K562 (cell line): ENCODE data around the gene LZTS2. TPM values are rescaled to one million over a fixed set of nuclear protein-coding genes. Genes with fewer than 3 reads are reported as not detected.

Experiments used
- ATAC-seq: fragments of 200-7000 bp; cut with Tn5 transposase; 3 replicates; pipeline ENCODE4 v1.9.1; 2020; ENCODE audit warnings: moderate library complexity
- BruUV-seq: library from RNA; stranded (reverse); fragments of 400-500 nt; replicated peaks from 2 replicates; lab custom pipeline; 2021; lab: Mats Ljungman, UMichigan
- CTCF ChIA-PET: fragments of 300-600 bp; formaldehyde crosslinking; extraction: SDS; loops from one replicate; lab custom pipeline; 2021; ENCODE audit warnings: low intra/inter-chr PET ratio; lab: Yijun Ruan, JAX
- POLR2A ChIA-PET: fragments of 300-600, 350-650 bp; sonication (Branson Sonifier 250); formaldehyde crosslinking; extraction: SDS; loops from one replicate; lab custom pipeline; 2021; ENCODE audit warnings: antibody characterized with exemption, inconsistent platforms; lab: Yijun Ruan, JAX
- DNase-seq, 4 experiments: peaks; one replicate each; pipeline versions ENCODE4 v3.0.0 to v3.0.0-alpha.2; 2011 to 2018; ENCODE audit warnings: low spot score in 3 of 4, mixed read lengths in 3 of 4; ENCODE audit errors: extremely low read depth in 1 of 4
- FAIRE-seq: peaks from 2 replicates; lab custom pipeline; 2011; peaks lifted over from hg19 to GRCh38; lab: Jason Lieb, UNC
- H2AFZ ChIP-seq: 2 replicates; pipeline ENCODE4 v1.6.0; 2011; ENCODE audit warnings: low read depth, low read length, control low read depth, inconsistent platforms
- H3K27ac ChIP-seq: fragments of 200-600 bp; 3 replicates; pipeline ENCODE4 v1.8.0; 2011; ENCODE audit warnings: low read depth, mild to moderate bottlenecking, control low read depth, inconsistent platforms, low read length, moderate library complexity, mixed read lengths; ENCODE audit errors: extremely low read depth
- H3K27me3 ChIP-seq, 2 experiments: fragments of 300-600 bp in 1 of 2; 2 replicates in 1 of 2; 3 replicates in 1 of 2; pipeline versions ENCODE4 v1.6.0 to v1.8.0; 2011; ENCODE audit warnings: inconsistent platforms in 2 of 2, low read length in 2 of 2, mild to moderate bottlenecking in 1 of 2, mixed read lengths in 1 of 2, moderate library complexity in 1 of 2; ENCODE audit not compliant: control insufficient read depth in 2 of 2, insufficient read depth in 2 of 2
- H3K36me3 ChIP-seq: fragments of 300-600 bp; 3 replicates; pipeline ENCODE4 v1.8.0; 2011; ENCODE audit warnings: mild to moderate bottlenecking, low read length, inconsistent platforms; ENCODE audit not compliant: control insufficient read depth, insufficient read depth
- H3K4me1 ChIP-seq, 2 experiments: fragments of 200-600 bp in 1 of 2; replicated peaks in 1 of 2; 2 replicates in 1 of 2; 3 replicates in 1 of 2; pipeline versions ENCODE4 v1.5.1 to v1.8.0; 2011; ENCODE audit warnings: inconsistent platforms in 2 of 2, low read length in 2 of 2, mild to moderate bottlenecking in 1 of 2, mixed read lengths in 1 of 2, moderate library complexity in 1 of 2; ENCODE audit not compliant: control insufficient read depth in 2 of 2, insufficient read depth in 2 of 2
- H3K4me2 ChIP-seq: 2 replicates; pipeline ENCODE4 v1.6.1; 2011; ENCODE audit warnings: low read length, control low read depth, inconsistent platforms, mixed read lengths; ENCODE audit not compliant: insufficient read depth
- H3K4me3 ChIP-seq: fragments of 200-600 bp; sonication (generic), shearing (Covaris generic); 2 replicates; pipeline ENCODE4 v1.5.1; 2016; ENCODE audit warnings: control low read depth, inconsistent platforms
- H3K79me2 ChIP-seq: fragments of 200-600 bp; 3 replicates; pipeline ENCODE4 v1.8.0; 2011; ENCODE audit warnings: low read length, inconsistent platforms; ENCODE audit not compliant: control insufficient read depth, insufficient read depth
- H3K9ac ChIP-seq, 2 experiments: 2 replicates each; pipeline versions ENCODE4 v1.6.0 to v1.6.1; 2011; ENCODE audit warnings: low read depth in 2 of 2, low read length in 2 of 2, control low read depth in 1 of 2, inconsistent platforms in 1 of 2, mild to moderate bottlenecking in 1 of 2, mixed read lengths in 1 of 2; ENCODE audit not compliant: insufficient read depth in 1 of 2
- H3K9me1 ChIP-seq: one replicate; pipeline ENCODE4 v1.6.0; 2011; ENCODE audit warnings: inconsistent platforms, mild to moderate bottlenecking, low read length, moderate library complexity; ENCODE audit not compliant: control insufficient read depth, insufficient read depth
- H3K9me3 ChIP-seq: replicated peaks from 2 replicates; pipeline ENCODE4 v1.5.1; 2011; ENCODE audit warnings: low read depth, low read length, inconsistent platforms; ENCODE audit not compliant: control insufficient read depth, insufficient read depth
- H4K20me1 ChIP-seq: replicated peaks from 2 replicates; pipeline ENCODE4 v1.6.1; 2011; ENCODE audit warnings: low read length, inconsistent platforms, mixed read lengths; ENCODE audit not compliant: control insufficient read depth, insufficient read depth
- ARID2 ChIP-seq: fragments of 450-650 bp; IDR thresholded peaks from 2 replicates; pipeline ENCODE4 v1.6.1; 2017; ENCODE audit warnings: antibody characterized with exemption, mild to moderate bottlenecking
- ATF7 ChIP-seq: fragments of 450-650 bp; IDR thresholded peaks from 2 replicates; pipeline ENCODE4 v1.7.1; 2014; ENCODE audit warnings: mild to moderate bottlenecking, moderate library complexity
- CBFA2T3 ChIP-seq: fragments of 450-650 bp; IDR thresholded peaks from 2 replicates; pipeline ENCODE4 v1.6.1; 2017
- CREB5 ChIP-seq: fragments of 250-450 bp; sonication (Bioruptor Pico); IDR thresholded peaks from 2 replicates; pipeline ENCODE4 v1.5.0; 2020; ENCODE audit warnings: mild to moderate bottlenecking
- E2F3 ChIP-seq: fragments of 250-450 bp; sonication (Bioruptor Pico); IDR thresholded peaks from 2 replicates; pipeline ENCODE4 v1.4.0; 2020; ENCODE audit warnings: mild to moderate bottlenecking
- GABPB2 ChIP-seq: fragments of 250-450 bp; sonication (Bioruptor Pico); conservative IDR thresholded peaks from 2 replicates; pipeline ENCODE4 v1.5.1; 2021; ENCODE audit warnings: mild to moderate bottlenecking
- NBN ChIP-seq: fragments of 450-650 bp; IDR thresholded peaks from 2 replicates; pipeline ENCODE4 v1.6.1; 2016; ENCODE audit warnings: low read depth, mild to moderate bottlenecking
- RERE ChIP-seq: sonication (generic); formaldehyde crosslinking; IDR thresholded peaks from 2 replicates; pipeline ENCODE4 v1.8.0; 2023; ENCODE audit warnings: missing genetic modification reagents, mild to moderate bottlenecking, borderline replicate concordance
- SP2 ChIP-seq: IDR thresholded peaks from 2 replicates; pipeline ENCODE4 v1.6.1; 2011; ENCODE audit warnings: mild to moderate bottlenecking, low read depth, low read length, moderate library complexity; ENCODE audit not compliant: poor library complexity, severe bottlenecking; ENCODE audit errors: extremely low read depth
- STAG1 ChIP-seq: sonication (generic); formaldehyde crosslinking; IDR thresholded peaks from 2 replicates; pipeline ENCODE4 v1.5.0; 2020; ENCODE audit warnings: missing genetic modification reagents, borderline replicate concordance
- UBTF ChIP-seq, 2 experiments: IDR thresholded peaks; 2 replicates each; pipeline ENCODE4 v1.6.1; 2012; ENCODE audit warnings: improper control_type of control experiment in 2 of 2, low read depth in 2 of 2, low read length in 2 of 2, borderline replicate concordance in 1 of 2
- ZNF121 ChIP-seq: sonication (generic); formaldehyde crosslinking; conservative IDR thresholded peaks from 2 replicates; pipeline ENCODE4 v1.8.0; 2022; ENCODE audit warnings: missing genetic modification reagents
- WGBS: fragments of 100-300 bp; shearing (Covaris generic); methylation state at CpG from one replicate; pipeline ENCODE4 v1.1.6; 2016; ENCODE audit warnings: low coverage, mixed read lengths; ENCODE audit not compliant: insufficient coverage; ENCODE audit errors: missing lambda C conversion rate; 5-methylcytosine and 5-hydroxymethylcytosine counted together
- in situ Hi-C: fragments of 300-500 bp; cut with MboI; formaldehyde crosslinking; loops from 4 replicates; pipeline ENCODE4 v1.15.0; 2018; ENCODE audit warnings: inconsistent platforms, mixed read lengths
- intact Hi-C: fragments of 100-400 bp; cut with micrococcal nuclease; formaldehyde crosslinking; loops from 2 replicates; pipeline ENCODE4 v1.14.2; 2022
- polyA plus RNA-seq, 8 experiments: library from polyadenylated mRNA; depleted of rRNA in 4 of 8; stranded (reverse) in 5 of 8; unstranded in 3 of 8; fragments of >200 nt; fragmentation: Nextera tagmentation in 2 of 8; fragmentation: Illumina TruSeq in 1 of 8; extraction: Ambion mirVana in 2 of 8; extraction: Trizol in 1 of 8; gene quantifications; 2 replicates each; pipeline versions ENCODE4 v1.2.1 to v1.2.3, GENCODE V29; 2011 to 2014; ENCODE audit warnings: inconsistent platforms in 1 of 8, missing spikeins in 1 of 8
- total RNA-seq, 7 experiments: library from RNA; depleted of rRNA in 6 of 7; stranded (reverse); fragments of >200 nt in 6 of 7; fragmentation: Illumina TruSeq in 2 of 7; extraction: Trizol in 2 of 7; gene quantifications; 2 replicates each; pipeline versions ENCODE4 v1.2.1 to v1.2.3, GENCODE V29; 2011 to 2021; ENCODE audit warnings: low replicate concordance in 1 of 7

Gene LZTS2
- total and polyA plus RNA-seq, 9 of the 15 experiments (the other 6 are each of a cell fraction or from before 2014, with no cell fraction given): 0.23 to 42.5 (median 14.7) TPM

- TF ChIP-seq GABPB2 (CRISPR knock-in tag): no peak
- TF ChIP-seq E2F3 (CRISPR knock-in tag): no peak
- TF ChIP-seq CREB5 (CRISPR knock-in tag): no peak
- no peak for TF ChIP-seq ARID2
- no peak for TF ChIP-seq SP2
- no peak for TF ChIP-seq CBFA2T3
- TF ChIP-seq ATF7: no peak
- TF ChIP-seq NBN: no peak
- no peak for TF ChIP-seq UBTF (IDR thresholded peaks at IDR 0.05; ENCODE audit: borderline replicate concordance in 1 of 2, low read depth in 2 of 2, low read length in 2 of 2)
- no peak for TF ChIP-seq RERE (CRISPR knock-in tag)
- no peak for TF ChIP-seq STAG1 (CRISPR knock-in tag)
- no peak for TF ChIP-seq ZNF121 (CRISPR knock-in tag)
- TF ChIP-seq, all 486 proteins: peak for 0
- peaks cover 18% of the 10 kb centered on the region; the same call in 2 of the 3 replicates for H3K36me3 ChIP-seq
- H3K27me3 ChIP-seq: no peaks in the 10 kb centered on the region
- BruUV-seq: no TSS peak
- peaks cover 14 to 47% of the 10 kb centered on the region in 2 experiments; a peak in 4 of 5 replicates for H3K4me1 ChIP-seq
- H4K20me1 ChIP-seq: no peaks in the 10 kb centered on the region
- H3K9me3 ChIP-seq: no peaks in the 10 kb centered on the region
- DNase-seq (no peak), ATAC-seq (no peak), FAIRE-seq (no peak)
- H3K27ac ChIP-seq: no peak overlapping the region
- WGBS: 82% methylated on average over 5 of the region's 22 CpGs
- intact Hi-C loops: loop anchor here (10.0 kb wide), 1 partner anchor 54 kb away; the partner anchor contains the start of gene KAZALD1
- CTCF ChIA-PET: interaction anchor here (5.8 kb wide), 1 partner anchor 14 kb away, joined by 150 read pairs; the partner anchor contains the start of gene LZTS2
- no peak overlapping the region for H3K4me3 ChIP-seq
- H3K9me1 ChIP-seq: no peaks in the 10 kb centered on the region
- in situ Hi-C loops: loop anchor here (10.0 kb wide), 1 partner anchor 456 kb away; no protein-coding TSS in a partner anchor
- POLR2A ChIA-PET: interaction anchor here (0.6 kb wide), 1 partner anchor 33 kb away, joined by 3 read pairs; no protein-coding TSS in a partner anchor
- no peak overlapping the region for H3K4me2 ChIP-seq
- no peaks in the 10 kb centered on the region for H3K79me2 ChIP-seq
- H2AFZ ChIP-seq: no peak overlapping the region
- no peak overlapping the region for H3K9ac ChIP-seq
These were observed 10.7 kb downstream of the LZTS2 start for GRCh38 chr10:101010329-101010728.
